Astrocyte of the spinal cord (primary cell): ENCODE measurements around the gene PACSIN1.

Source experiments
- DNase-seq: peaks from one replicate; pipeline ENCODE4 v3.0.0; 2011; ENCODE audit warnings: low read depth, low spot score
- H3K4me3 ChIP-seq: 2 replicates; pipeline ENCODE4 v1.5.1; 2011; ENCODE audit warnings: low read depth, mild to moderate bottlenecking, low read length, moderate library complexity
- in situ Hi-C: cut with HindIII; loops from 2 replicates; pipeline ENCODE4 v1.10.0; 2017; ENCODE audit warnings: low sequenced_read_pairs
- TF ChIP-seq, protein P1 (sequence below): IDR thresholded peaks from 2 replicates; pipeline ENCODE4 v1.5.1; 2012; ENCODE audit warnings: low read depth, mild to moderate bottlenecking, low read length, inconsistent platforms

Gene PACSIN1

DNA sequence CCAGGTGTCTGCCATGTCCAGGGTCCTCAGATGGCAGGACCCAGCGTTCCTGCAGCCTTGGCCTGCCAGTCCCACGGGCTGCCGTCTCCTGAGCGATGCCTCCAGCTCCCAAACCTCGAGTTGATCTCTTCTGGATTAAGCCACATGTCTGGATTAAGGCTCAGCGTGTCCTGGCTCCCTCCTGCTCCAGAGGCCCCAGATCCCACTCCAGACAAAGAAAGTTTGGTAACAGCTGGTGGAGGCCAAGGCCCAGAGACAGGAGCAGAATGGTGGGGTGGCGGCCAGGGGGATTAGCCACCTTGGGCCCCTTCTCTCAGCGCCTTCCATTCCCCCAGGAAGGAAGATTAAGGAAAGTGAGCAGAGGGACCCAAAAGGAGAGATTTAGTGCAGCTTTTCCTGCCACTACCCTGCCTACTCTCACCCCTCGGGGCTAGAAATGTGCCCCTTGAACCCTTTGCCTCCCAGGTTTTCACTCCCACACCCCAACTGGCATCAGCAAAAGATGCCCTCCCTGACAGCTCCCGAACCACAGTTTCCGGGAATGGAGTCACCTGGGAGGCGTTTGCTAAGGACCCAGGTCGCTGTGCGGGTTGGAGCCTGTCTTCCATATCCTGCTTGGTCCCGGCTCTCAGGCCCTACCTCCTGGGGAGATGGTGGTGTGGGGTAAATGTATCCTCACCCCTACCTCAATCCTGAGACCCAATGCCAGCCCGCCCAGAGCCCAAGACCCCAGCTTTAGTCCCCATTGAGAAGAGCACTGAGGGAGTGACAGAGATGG is 83.3 kb downstream of the PACSIN1 start:
- TF ChIP-seq, protein P1, sequence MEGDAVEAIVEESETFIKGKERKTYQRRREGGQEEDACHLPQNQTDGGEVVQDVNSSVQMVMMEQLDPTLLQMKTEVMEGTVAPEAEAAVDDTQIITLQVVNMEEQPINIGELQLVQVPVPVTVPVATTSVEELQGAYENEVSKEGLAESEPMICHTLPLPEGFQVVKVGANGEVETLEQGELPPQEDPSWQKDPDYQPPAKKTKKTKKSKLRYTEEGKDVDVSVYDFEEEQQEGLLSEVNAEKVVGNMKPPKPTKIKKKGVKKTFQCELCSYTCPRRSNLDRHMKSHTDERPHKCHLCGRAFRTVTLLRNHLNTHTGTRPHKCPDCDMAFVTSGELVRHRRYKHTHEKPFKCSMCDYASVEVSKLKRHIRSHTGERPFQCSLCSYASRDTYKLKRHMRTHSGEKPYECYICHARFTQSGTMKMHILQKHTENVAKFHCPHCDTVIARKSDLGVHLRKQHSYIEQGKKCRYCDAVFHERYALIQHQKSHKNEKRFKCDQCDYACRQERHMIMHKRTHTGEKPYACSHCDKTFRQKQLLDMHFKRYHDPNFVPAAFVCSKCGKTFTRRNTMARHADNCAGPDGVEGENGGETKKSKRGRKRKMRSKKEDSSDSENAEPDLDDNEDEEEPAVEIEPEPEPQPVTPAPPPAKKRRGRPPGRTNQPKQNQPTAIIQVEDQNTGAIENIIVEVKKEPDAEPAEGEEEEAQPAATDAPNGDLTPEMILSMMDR, result no peak
- no peak overlapping the region for H3K4me3 ChIP-seq
- in situ Hi-C loops, result no loop called here
- no peak for DNase-seq

DNA sequence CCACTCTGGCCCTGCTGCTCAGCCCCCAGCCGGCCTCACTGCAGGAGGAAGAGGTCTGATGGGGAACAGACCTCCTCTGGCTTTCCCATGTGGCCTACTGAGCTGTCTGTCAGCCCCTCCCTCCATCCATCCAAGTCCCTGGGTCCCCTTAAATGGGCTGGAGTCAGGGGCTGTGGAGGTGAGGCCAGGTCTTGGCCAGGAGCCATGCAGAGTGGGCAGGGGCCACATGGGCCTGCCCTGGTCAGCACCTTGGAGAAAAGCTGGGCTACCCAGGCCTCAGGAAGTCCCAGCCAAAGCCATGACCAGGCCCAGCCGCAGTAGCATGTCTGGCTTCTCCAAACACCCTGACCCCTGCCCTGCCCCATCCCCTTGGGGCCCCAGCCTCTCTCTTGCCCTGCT is 83.9 kb downstream of the PACSIN1 start:
- TF ChIP-seq, protein P1, result no peak
- no peak overlapping the region for H3K4me3 ChIP-seq
- DNase-seq, result no peak
- in situ Hi-C loops, result no loop called here

DNA sequence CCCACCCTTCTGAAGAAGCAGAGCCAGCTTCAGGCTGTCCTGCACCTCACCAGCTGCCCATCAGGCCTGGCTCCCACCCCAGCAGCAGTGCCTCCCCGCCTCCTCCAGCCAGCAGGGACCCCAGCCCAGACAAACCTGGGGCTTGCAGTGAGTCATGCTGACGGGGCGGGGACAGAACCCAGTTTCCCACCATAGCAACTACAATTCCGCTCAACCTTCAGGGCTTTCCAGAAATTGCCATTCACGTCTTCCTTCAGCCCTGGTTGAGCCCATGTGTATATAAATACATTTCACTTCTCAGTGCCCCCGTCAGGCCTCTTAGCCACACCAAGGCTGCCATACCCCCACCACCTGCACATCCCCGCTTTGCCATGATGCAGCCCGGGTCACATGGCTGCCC is 85.8 kb downstream of the PACSIN1 start:
- no peak overlapping the region for H3K4me3 ChIP-seq
- in situ Hi-C loops, result no loop called here
- TF ChIP-seq, protein P1, result no peak
- DNase-seq, result no peak

DNA sequence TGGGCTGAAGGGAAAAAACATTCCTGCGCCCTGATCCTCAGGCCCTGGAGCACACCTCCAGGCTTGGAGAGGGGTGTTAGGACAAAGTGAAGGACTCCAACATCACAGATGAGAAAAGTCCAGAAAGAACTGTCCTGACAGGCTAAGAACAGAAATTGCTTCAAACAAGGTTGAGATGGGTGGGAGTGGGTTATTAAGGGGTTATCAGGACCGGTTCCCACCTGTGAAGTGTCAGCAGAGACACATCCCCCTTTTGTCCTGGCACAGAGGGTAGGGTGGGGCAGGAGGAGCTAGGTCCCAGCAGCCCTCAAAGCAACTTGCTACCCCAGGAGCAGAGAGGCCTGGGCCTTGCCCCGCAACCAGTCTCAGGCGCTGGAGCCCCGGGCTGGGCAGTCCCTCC is 86.7 kb downstream of the PACSIN1 start:
- no peak for DNase-seq
- in situ Hi-C loops, result no loop called here

DNA sequence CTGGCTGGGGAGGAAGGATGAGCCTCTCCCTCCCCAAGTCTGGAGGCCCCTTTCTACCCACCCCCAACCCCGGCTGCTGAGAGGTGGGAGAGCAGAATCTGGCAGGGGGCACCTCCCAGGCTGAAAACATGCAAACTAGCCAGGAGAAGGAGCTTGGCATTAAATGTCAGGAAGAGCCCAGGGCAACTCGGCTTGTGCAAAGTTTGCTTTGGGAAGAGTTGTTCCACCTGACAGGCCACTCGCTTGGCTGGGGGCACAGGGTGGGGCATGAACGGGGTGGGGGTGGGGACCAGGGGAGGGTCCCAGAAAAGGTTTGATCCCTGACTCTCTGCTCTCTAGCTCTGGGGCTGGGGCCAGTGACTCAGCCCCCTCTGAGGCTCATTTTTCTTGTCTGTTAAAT is 87.3 kb downstream of the PACSIN1 start:
- in situ Hi-C loops, result no loop called here
- no peak for DNase-seq

More for the DNA sequence above, 86.7 kb downstream of the PACSIN1 start:
- H3K4me3 ChIP-seq, result no peak overlapping the region
- TF ChIP-seq, protein P1, result no peak

DNA sequence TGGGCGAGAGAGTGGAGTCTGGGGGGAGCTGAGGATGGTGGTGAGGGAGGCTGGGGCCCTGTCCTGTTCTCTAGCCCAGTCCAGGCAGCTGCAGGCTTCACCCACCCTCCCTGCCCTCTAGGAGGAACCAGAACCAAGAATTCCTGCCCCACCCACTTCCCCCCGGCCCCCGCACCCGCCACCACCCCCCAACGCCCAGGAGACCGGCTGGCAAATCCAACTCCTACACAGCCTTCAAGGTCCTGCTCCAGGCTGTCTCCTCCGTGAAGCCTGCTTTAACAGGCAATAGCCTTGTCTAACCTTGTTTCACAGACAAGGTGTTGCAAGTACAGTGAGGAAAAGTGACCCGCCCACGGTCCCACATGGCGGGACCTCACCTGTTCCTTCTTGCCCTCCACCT is 87.9 kb downstream of the PACSIN1 start:
- H3K4me3 ChIP-seq, result no peak overlapping the region
- in situ Hi-C loops, result no loop called here
- TF ChIP-seq, protein P1, result no peak
- DNase-seq, result no peak

More for the DNA sequence above, 87.3 kb downstream of the PACSIN1 start:
- no peak overlapping the region for H3K4me3 ChIP-seq
- TF ChIP-seq, protein P1, result no peak
